ENCODE data around the gene SDC4.

The SDC4 gene

DNA sequence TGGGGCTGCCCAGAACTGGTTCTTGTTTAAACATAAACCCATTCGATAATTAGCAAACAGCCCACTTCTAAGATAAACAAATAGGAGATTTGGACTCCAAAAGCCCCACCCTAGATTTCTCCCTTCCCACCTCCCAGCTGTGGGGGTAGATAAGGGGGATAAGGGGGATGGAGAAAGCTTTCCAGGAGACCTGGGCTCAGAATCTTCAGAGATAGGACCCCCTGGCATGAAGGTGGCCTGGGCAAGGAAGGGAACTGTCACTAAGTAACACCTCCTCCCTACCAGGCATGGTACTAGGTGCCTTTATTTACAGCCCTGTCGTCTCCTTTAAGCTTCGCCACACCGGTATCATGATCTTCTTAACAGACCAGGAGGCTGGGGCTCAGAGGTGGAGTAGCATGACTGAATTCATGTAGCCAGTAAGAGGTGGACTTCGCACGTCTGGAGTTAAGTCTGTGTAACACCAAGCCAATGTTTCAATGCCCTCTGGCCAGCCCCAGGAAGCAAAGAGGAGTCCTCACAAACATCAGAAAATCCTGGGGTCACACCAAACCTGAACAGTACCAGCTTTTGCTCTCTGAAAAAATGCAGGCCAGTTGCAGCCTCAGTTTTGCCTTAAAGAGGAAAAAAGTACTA, 4.6 kb downstream of the SDC4 start:
- H3K4me3 ChIP-seq (replicated peaks; ENCODE audit: low read depth, low read length) = no peak overlapping the region
- no peak for DNase-seq (ENCODE audit: extremely low read depth, insufficient read length)

DNA sequence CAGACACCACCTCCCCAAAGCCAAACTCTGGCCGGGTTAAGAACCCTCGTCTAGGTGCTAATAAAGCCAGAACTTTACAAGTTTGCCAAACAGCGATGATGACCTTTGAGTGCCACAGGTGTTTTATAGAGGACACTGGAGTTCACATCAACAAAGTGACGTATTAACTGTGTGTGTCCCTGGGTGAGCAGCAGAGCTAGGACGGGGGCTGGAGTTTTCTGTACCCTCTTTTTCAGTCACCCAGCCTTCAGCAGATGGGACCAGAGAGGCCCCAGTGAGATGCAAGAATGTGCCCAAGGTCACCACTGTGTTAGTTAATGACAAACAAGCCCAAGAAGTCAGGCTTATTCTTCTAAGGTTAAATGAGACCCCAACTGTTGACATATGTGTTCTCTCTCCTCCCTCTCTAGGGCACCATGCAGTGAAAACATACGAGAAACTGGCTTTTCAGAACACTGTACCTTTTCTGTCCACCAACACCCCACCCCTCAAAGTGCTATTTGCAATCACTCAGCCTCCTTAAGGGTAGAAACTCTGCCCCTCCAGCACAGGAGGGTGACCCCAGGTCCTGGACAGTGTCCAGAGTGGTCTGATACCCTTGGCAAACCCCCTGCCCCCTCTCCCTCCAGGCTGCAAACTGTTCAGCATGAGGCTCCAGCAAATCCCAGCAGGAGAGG, 5.2 kb downstream of the SDC4 start:
- no peak for DNase-seq (ENCODE audit: extremely low read depth, insufficient read length)
- Histone ChIP-seq H3K27me3 (replicated peaks; ENCODE audit: control insufficient read depth, insufficient read depth, low read length) (no peaks in the 10 kb centered on the region; the same call in 1 of the 2 replicates), H3K36me3 (ENCODE audit: control insufficient read depth, insufficient read depth, low read length) (no peaks in the 10 kb centered on the region), H3K4me3 (replicated peaks; ENCODE audit: low read depth, low read length) (no peak overlapping the region)
- TF ChIP-seq, protein P1, sequence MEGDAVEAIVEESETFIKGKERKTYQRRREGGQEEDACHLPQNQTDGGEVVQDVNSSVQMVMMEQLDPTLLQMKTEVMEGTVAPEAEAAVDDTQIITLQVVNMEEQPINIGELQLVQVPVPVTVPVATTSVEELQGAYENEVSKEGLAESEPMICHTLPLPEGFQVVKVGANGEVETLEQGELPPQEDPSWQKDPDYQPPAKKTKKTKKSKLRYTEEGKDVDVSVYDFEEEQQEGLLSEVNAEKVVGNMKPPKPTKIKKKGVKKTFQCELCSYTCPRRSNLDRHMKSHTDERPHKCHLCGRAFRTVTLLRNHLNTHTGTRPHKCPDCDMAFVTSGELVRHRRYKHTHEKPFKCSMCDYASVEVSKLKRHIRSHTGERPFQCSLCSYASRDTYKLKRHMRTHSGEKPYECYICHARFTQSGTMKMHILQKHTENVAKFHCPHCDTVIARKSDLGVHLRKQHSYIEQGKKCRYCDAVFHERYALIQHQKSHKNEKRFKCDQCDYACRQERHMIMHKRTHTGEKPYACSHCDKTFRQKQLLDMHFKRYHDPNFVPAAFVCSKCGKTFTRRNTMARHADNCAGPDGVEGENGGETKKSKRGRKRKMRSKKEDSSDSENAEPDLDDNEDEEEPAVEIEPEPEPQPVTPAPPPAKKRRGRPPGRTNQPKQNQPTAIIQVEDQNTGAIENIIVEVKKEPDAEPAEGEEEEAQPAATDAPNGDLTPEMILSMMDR (IDR thresholded peaks at IDR 0.05; ENCODE audit: insufficient read depth, low read length, poor library complexity, severe bottlenecking) = no peak

More for the DNA sequence above, 4.6 kb downstream of the SDC4 start:
- Histone ChIP-seq H3K36me3 (ENCODE audit: control insufficient read depth, insufficient read depth, low read length) (no peaks in the 10 kb centered on the region), H3K27me3 (replicated peaks; ENCODE audit: control insufficient read depth, insufficient read depth, low read length) (no peaks in the 10 kb centered on the region; the same call in 1 of the 2 replicates)
- TF ChIP-seq, protein P1 (IDR thresholded peaks at IDR 0.05; ENCODE audit: insufficient read depth, low read length, poor library complexity, severe bottlenecking) = no peak

DNA sequence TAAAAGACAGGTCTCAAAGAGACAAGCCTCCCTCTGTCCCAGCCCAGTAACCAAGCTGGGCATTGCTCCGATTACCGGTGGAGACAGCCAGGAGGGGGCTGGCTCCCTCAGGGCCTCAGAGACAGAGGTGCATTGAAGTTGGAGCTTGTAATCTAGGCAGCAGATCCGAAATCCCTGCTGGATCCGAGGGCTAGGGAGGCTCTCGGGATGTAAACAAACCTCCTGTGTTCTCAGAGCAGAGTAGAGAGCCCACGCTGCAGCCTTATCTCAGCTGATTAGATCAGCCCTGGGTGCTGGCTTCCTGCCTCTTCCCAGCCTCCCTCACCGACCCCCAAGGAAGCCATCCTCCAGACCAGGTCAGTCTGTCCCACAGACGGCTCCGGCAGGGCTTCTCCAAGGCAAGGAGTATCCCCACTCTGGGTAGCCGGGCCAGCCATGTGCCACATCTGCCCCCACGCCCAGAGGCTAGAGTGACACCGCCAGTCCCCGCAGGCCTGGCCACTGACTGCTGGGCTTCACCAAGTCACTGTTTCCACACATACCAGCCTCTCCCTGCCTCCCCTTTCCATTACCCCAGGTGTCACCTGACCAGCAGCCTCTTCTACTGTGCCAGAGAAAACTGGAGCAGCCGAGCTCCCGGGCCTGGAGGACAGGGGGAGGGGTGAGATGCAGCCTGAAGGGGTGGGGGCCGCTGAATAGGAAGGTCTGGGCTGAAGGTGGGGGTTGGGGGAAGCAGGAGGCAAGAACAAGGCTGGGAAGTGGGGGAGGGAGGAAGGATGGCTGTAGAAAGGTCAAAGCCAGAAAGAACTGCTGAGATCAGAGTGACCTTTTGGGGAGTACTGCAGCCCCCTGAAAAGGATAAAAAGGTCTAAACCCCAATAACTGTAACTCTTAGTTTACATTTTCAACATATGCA, 6.0 kb downstream of the SDC4 start:
- no peak for DNase-seq (ENCODE audit: extremely low read depth, insufficient read length)
- Histone ChIP-seq H3K36me3 (ENCODE audit: control insufficient read depth, insufficient read depth, low read length) (no peaks in the 10 kb centered on the region), H3K4me3 (replicated peaks; ENCODE audit: low read depth, low read length) (no peak overlapping the region), H3K27me3 (replicated peaks; ENCODE audit: control insufficient read depth, insufficient read depth, low read length) (no peaks in the 10 kb centered on the region; the same call in 1 of the 2 replicates)
- TF ChIP-seq, protein P1 (IDR thresholded peaks at IDR 0.05; ENCODE audit: insufficient read depth, low read length, poor library complexity, severe bottlenecking) = no peak

DNA sequence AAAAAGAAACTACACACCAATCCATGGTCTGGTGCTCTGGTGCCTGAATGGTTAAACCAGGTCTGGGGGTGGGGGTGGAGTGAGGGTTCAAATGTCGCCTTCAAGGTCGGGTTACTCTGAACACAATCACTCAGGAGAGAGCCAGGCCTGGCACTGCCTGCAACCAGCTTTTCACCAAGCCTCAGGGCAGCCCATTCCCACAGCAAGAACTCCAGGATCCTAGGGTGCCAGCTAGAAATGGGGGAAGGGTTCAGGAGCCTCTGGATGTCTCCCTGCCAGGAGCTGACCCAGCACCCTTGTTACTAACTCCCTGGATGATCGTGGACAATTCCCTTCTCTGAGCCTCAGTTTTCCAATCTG, 6.7 kb downstream of the SDC4 start:
- no peaks in the 10 kb centered on the region for H3K36me3 ChIP-seq (ENCODE audit: control insufficient read depth, insufficient read depth, low read length)
- DNase-seq (ENCODE audit: extremely low read depth, insufficient read length) = no peak
- TF ChIP-seq, protein P1 (IDR thresholded peaks at IDR 0.05; ENCODE audit: insufficient read depth, low read length, poor library complexity, severe bottlenecking) = no peak
- no peaks in the 10 kb centered on the region; the same call in 1 of the 2 replicates for H3K27me3 ChIP-seq (replicated peaks; ENCODE audit: control insufficient read depth, insufficient read depth, low read length)
- no peak overlapping the region for H3K4me3 ChIP-seq (replicated peaks; ENCODE audit: low read depth, low read length)

DNA sequence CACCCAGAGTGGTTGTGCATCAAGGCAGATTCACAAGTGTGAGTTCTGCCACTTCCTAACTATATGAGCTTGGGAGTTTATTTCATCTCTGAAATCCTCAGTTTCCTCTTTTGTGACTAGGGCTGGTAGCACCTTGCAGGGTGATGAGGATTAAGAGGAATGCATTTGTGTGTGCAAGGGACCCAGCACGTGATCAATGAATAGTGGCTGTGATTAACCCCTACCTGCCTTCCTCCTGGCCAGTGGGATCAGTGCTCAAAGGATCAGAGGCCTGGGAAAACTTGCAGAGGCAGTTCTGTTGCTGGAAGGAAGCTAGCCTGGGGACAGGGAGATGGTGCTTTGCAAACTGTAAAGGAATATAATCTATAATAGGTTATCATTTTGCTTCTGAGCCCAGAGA, 7.3 kb downstream of the SDC4 start:
- TF ChIP-seq, protein P1 (IDR thresholded peaks at IDR 0.05; ENCODE audit: insufficient read depth, low read length, poor library complexity, severe bottlenecking) = no peak
- Histone ChIP-seq H3K36me3 (ENCODE audit: control insufficient read depth, insufficient read depth, low read length) (no peaks in the 10 kb centered on the region), H3K4me3 (replicated peaks; ENCODE audit: low read depth, low read length) (no peak overlapping the region), H3K27me3 (replicated peaks; ENCODE audit: control insufficient read depth, insufficient read depth, low read length) (no peaks in the 10 kb centered on the region; the same call in 1 of the 2 replicates)
- no peak for DNase-seq (ENCODE audit: extremely low read depth, insufficient read length)
